Muscle layer of duodenum (tissue), 2 donors: ENCODE data around the gene PPP4R1.

Experiments used
- H3K27ac ChIP-seq: one replicate; pipeline ENCODE4 v1.7.0; 2013; ENCODE audit warnings: mild to moderate bottlenecking, low read length
- H3K27me3 ChIP-seq: one replicate; pipeline ENCODE4 v1.7.0; 2013; ENCODE audit warnings: low read depth, mild to moderate bottlenecking, control low read depth, low read length
- H3K36me3 ChIP-seq, 2 donors: one replicate each; pipeline ENCODE4 v1.7.0; 2013; ENCODE audit warnings: low read length in 2 of 2, control low read depth in 1 of 2, mild to moderate bottlenecking in 1 of 2; ENCODE audit not compliant: insufficient read depth in 2 of 2, control insufficient read depth in 1 of 2
- H3K4me1 ChIP-seq, 2 donors: one replicate each; pipeline ENCODE4 v1.7.0; 2013; ENCODE audit warnings: low read length in 2 of 2, mild to moderate bottlenecking in 2 of 2, control low read depth in 1 of 2, moderate library complexity in 1 of 2; ENCODE audit not compliant: insufficient read depth in 2 of 2, control insufficient read depth in 1 of 2
- H3K4me3 ChIP-seq, 2 donors: one replicate each; pipeline ENCODE4 v1.7.0; 2013; ENCODE audit warnings: low read length in 2 of 2, low read depth in 1 of 2, mild to moderate bottlenecking in 1 of 2
- H3K9me3 ChIP-seq, 2 donors: one replicate each; pipeline ENCODE4 v1.7.0; 2013; ENCODE audit warnings: low read length in 2 of 2, control low read depth in 1 of 2, mild to moderate bottlenecking in 1 of 2; ENCODE audit not compliant: control insufficient read depth in 1 of 2
- donor health status: healthy.

The PPP4R1 gene

DNA sequence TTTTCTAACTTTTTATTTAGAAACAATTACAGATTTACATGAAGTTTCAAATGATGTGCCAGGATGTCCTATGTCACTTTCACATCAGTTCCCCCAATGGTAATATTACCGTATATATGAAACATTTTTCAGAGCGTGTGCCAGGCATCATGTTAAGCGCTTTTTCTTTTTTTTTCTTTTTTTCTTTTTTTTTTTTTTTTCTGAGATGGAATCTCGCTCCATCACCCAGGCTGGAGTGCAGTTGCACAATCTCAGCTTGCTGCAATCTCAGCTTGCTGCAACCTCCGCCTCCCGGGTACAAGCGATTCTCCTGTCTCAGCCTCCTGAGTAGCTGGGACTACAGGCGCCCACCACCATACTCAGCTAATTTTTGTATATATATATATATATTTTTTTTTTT lies 5.6 kb upstream of the PPP4R1 start:
- Histone ChIP-seq H3K27me3 (no peaks in the 10 kb centered on the region), H3K36me3 (no peaks in the 10 kb centered on the region), H3K4me3 (no peak overlapping the region), H3K27ac (no peak overlapping the region), H3K9me3 (no peaks in the 10 kb centered on the region), H3K4me1 (peaks cover 6 to 7% of the 10 kb centered on the region in 2 donors)

DNA sequence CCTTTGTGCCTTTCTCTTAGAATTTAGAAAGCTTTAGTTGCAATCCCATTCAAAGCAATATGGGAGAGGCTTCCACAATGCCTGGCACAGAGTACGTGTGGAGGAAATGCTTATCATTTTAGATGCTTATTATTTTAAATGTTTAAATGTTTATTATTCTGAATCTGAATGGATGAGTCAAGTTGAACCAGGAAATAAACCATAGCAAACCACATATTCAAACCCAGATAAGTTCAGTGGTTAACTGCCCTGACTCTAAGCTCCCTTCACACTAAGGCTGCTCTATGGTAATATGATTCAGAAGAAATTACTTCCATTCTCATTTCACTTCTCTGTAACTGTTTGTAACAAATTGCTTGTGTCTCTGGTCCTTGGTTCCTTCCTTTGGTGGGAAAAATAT lies 5.2 kb upstream of the PPP4R1 start:
- Histone ChIP-seq H3K9me3 (no peaks in the 10 kb centered on the region), H3K4me3 (no peak overlapping the region), H3K27ac (no peak overlapping the region)

DNA sequence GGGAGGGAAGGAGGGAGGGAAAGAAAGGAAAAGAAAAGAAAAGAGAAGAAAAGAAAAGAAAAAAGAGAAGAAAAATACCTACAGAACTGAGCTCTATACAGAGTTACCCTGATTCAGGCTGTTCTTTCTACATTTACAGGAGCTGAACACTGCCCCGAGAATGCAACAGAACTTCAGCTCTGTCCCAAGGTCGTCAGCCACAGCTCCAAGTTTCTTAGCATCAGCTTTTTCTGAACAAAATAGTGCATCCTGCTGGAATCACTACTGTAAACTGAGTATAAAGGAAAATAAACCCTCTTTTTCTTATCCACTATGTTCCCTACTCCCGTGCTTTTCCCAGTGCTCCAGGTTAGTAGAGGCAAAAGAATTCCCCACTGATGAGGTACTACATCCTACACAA lies 4.7 kb upstream of the PPP4R1 start:
- Histone ChIP-seq H3K9me3 (no peaks in the 10 kb centered on the region), H3K27ac (no peak overlapping the region), H3K27me3 (no peaks in the 10 kb centered on the region), H3K4me3 (no peak overlapping the region), H3K4me1 (peaks cover 6 to 7% of the 10 kb centered on the region in 2 donors), H3K36me3 (no peaks in the 10 kb centered on the region)

More for the DNA sequence above, 5.2 kb upstream of the PPP4R1 start:
- H3K4me1 ChIP-seq, result peaks cover 6 to 7% of the 10 kb centered on the region in 2 donors
- H3K36me3 ChIP-seq, result no peaks in the 10 kb centered on the region
- H3K27me3 ChIP-seq, result no peaks in the 10 kb centered on the region

DNA sequence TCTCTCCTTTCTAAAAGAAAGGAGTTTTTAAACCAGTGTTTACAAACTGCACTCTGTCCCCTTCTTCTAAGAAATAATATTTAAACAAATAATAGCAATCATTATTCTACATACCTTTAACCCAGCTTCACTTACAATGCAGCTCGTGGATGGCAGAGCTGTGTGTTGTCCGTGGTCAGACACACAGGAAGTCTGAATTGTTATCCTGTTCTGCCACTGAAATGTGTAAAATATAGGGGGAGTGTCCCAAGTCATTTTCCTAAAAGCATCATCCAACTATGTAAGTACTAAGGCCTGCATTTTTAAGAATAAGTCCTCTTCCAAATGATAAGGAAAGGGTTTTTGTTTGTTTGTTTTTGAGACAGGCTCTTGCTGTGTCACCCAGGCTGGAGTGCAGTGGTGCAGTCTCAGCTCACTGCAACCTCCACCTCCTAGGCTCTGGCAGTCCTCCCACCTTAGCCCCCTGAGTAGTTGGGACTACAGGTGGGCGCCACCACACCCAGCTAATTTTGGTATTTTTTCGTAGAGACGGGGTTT lies 2.7 kb upstream of the PPP4R1 start:
- Histone ChIP-seq H3K4me1 (peaks cover 7 to 12% of the 10 kb centered on the region in 2 donors), H3K9me3 (no peaks in the 10 kb centered on the region), H3K36me3 (no peaks in the 10 kb centered on the region), H3K27me3 (no peaks in the 10 kb centered on the region), H3K4me3 (no peak overlapping the region), H3K27ac (no peak overlapping the region)

- H3K4me1 ChIP-seq, result peaks cover 9 to 14% of the 10 kb centered on the region in 2 donors
- no peaks in the 10 kb centered on the region for H3K9me3 ChIP-seq
- H3K4me3 ChIP-seq, result no peak overlapping the region
- H3K27me3 ChIP-seq, result no peaks in the 10 kb centered on the region
- peak overlapping the region; percentile 64 for H3K27ac ChIP-seq
- peaks cover 0 to 4% of the 10 kb centered on the region in 2 donors for H3K36me3 ChIP-seq
Measured at GRCh38 chr18:9616049-9616448, 1.7 kb upstream of the PPP4R1 start.

DNA sequence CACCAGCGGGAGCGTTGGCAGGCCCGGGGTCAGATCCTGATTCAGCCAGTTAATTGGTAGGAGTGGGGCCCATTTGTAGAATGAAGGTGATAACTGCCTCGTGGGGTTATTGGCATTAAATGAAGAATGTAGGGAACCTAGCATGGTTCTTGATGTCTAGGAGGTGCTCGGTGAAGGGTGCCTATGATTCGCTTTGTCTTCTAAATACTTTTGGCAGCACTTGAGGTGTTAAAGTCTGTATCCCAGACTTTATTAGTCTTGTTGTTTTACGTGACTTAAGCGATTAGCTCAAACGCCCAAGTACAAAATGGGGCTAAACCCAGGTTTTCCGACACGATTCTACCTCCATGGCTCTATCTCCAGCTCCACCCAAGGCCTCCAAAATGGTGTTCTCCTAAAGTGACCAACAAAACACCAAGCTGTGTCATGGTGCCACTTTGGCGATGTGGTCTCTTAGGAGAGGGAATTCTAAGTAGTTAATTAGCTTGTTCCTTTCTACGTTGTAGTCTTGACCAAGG lies 980 bp upstream of the PPP4R1 start:
- Histone ChIP-seq H3K4me3 (peak overlapping the region; percentile 35 to 68), H3K4me1 (peaks cover 14% of the 10 kb centered on the region in 2 donors), H3K27ac (peak overlapping the region; percentile 64), H3K27me3 (no peaks in the 10 kb centered on the region), H3K36me3 (peaks cover 0 to 5% of the 10 kb centered on the region in 2 donors), H3K9me3 (no peaks in the 10 kb centered on the region)

DNA sequence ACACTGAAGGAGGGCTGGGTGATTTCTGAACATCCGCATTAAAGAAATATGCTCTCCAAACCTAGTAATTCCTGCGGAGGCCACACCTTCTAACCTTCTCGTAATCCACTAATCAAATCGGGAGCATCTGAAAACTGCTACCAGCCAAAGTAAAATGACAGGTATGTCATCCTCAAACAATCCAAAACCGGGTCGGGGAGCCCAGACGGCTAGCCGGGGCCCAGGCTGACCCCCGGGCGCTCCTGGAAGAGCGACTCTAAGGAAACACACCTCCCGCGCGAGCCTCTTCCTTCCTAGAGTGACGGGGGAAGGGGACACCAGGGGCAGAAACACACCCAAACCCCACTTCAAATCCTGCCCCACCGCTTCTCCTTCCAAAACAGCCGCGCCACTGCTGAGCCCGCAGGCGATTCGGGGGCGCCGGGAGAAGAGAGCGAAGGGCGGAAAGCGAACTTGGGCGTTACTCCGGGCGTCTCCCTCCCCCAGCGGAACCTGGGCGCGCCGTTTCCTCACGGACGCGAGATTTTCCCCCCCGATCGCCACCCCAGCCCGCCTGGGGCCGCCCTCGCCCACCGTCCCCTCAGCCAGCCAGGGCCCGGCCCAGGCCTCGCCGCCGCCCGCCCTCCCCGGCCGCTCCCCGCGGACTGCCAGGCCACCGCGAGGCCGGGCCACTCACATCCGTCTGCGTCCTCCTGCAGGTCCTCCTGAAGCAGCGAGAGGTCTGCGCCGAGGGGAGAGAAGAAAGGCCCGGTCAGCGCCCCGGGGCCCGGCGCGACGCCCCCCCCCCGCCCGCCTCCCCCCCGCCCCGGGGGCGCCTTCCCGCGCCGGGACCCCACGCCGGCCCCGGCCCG lies 584 bp downstream of the PPP4R1 start:
- Histone ChIP-seq H3K4me3 (peak overlapping the region; percentile 81 to 90), H3K4me1 (peaks cover 19 to 24% of the 10 kb centered on the region in 2 donors), H3K9me3 (no peaks in the 10 kb centered on the region), H3K36me3 (peaks cover 0 to 5% of the 10 kb centered on the region in 2 donors), H3K27ac (peak overlapping the region; percentile 72), H3K27me3 (no peaks in the 10 kb centered on the region)

- Histone ChIP-seq H3K27ac (peak overlapping the region; percentile 72), H3K9me3 (no peaks in the 10 kb centered on the region), H3K27me3 (no peaks in the 10 kb centered on the region), H3K4me3 (peak overlapping the region; percentile 81 to 90), H3K36me3 (peaks cover 0 to 5% of the 10 kb centered on the region in 2 donors), H3K4me1 (peaks cover 26 to 29% of the 10 kb centered on the region in 2 donors)
Measured at GRCh38 chr18:9612977-9613376, 1.4 kb downstream of the PPP4R1 start.

DNA sequence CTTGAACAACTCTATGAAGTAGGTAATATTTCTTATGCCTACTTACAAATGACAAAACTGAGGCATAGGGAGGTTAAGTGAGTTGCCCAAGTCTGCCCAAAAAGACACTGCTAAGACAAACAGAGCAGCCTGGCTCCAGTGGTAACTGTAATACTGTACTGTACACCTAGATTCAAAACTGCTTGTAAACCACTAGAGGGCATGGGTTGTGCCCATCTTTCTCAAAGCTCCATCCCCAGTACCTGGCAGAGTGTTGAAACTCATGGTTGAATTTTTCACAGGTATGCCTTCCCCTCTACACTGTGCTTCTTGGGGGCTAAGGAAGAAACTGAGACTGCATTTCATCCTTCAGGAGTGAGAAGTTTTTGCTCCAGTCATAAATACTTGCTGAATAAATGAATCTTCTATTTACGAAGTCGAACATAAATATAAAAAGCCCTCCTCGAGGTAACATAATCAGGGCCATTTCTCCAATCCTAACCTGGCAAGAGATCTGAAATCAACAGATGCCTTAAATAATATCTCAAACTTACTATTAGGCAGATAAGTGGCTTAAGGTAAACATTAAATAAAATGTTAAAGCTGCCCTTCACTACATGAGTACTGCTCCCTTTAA lies 2.0 kb downstream of the PPP4R1 start:
- peaks cover 0 to 5% of the 10 kb centered on the region in 2 donors for H3K36me3 ChIP-seq
- H3K27ac ChIP-seq, result peak overlapping the region; percentile 72
- no peaks in the 10 kb centered on the region for H3K9me3 ChIP-seq
- H3K27me3 ChIP-seq, result no peaks in the 10 kb centered on the region
- peak overlapping the region; percentile 81 to 90 for H3K4me3 ChIP-seq
- peaks cover 26 to 29% of the 10 kb centered on the region in 2 donors for H3K4me1 ChIP-seq

DNA sequence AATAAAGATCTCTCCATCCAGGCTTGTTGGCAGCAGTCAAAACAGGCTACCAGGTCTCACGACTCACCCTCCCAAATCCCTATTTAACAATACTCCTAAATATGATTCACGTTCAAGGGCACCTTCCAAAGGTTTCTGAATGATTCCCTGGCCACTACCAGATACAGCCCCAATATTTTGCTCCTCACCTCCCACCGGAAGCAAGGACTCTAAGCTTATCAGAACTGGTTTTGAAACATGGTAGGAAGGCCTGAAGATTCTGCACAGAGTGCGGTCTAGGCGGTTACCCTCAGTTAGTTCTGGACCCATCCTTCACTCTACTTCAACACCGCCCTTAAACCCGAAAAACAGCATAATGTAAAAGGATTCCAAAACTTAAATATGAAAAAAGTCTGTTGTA lies 5.2 kb downstream of the PPP4R1 start:
- H3K4me1 ChIP-seq, result peaks cover 20 to 31% of the 10 kb centered on the region in 2 donors
- no peaks in the 10 kb centered on the region for H3K9me3 ChIP-seq
- no peaks in the 10 kb centered on the region for H3K27me3 ChIP-seq
- no peak overlapping the region for H3K27ac ChIP-seq
- H3K4me3 ChIP-seq, result no peak overlapping the region
- H3K36me3 ChIP-seq, result peaks cover 0 to 5% of the 10 kb centered on the region in 2 donors

- peaks cover 20 to 31% of the 10 kb centered on the region in 2 donors for H3K4me1 ChIP-seq
- peak overlapping the region; percentile 27 for H3K27ac ChIP-seq
- no peaks in the 10 kb centered on the region for H3K9me3 ChIP-seq
- no peaks in the 10 kb centered on the region for H3K27me3 ChIP-seq
- no peak overlapping the region for H3K4me3 ChIP-seq
- peaks cover 0 to 5% of the 10 kb centered on the region in 2 donors for H3K36me3 ChIP-seq
Measured at GRCh38 chr18:9608728-9609127, 5.6 kb downstream of the PPP4R1 start.
